Stimulated activated CD8-positive, alpha-beta memory T cell treated with anti-CD3 and anti-CD28 coated beads, Interleukin-12 subunit alpha, Interleukin-12 subunit beta, amount 100 ng/mL, for 24 hours (primary cell): ENCODE results near the gene MYL1.

Source experiments
- DNase-seq: peaks from one replicate; pipeline ENCODE4 v3.0.0-alpha.2; 2020; ENCODE audit errors: extremely low read depth

MYL1 gene

GRCh38 chr2:210267698-210268097 is 47.3 kb downstream of the MYL1 start:
- DNase-seq: no peak

GRCh38 chr2:210264282-210264681 is 50.7 kb downstream of the MYL1 start:
- DNase-seq: no peak

DNA sequence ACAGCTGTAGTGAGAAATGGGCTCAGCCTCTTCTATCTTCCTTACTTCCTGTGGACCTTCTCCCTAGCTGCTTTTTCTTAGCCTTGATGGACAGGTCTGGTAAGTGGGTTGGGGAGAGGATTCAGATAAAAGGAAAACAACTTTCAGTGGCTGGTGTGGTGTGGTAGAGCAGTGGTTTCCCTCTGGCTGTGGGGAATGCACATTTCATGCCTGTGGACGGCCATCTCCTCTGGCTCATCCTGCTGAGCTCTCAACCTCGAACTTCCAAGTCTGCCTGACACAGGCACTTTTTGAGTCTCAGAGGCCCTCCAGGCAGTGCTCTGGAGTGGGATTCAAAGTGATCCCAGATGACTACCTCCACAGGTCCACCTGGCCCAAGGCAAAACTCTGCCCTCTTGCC is 51.1 kb downstream of the MYL1 start:
- DNase-seq: no peak

GRCh38 chr2:210262036-210262435 is 52.9 kb downstream of the MYL1 start:
- DNase-seq: no peak

DNA sequence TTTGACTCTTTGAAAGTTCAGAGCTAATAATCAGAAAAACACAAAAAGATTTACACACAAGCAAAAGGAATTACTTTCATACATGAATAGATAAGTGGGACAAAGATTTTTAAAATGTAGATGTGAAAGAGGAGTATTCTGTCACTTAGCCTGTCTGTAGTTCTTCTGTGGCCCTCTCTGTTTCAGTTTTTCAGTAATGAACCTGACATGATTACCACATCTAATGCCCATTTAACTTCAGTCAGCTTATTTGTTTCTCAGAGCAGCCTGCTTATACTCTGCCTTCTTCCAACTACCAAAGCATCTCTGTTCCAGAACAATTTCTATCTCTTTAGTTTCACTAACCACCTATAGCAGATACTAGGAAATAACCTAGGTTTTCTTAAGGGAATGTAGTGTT is 55.3 kb downstream of the MYL1 start:
- no peak for DNase-seq

DNA sequence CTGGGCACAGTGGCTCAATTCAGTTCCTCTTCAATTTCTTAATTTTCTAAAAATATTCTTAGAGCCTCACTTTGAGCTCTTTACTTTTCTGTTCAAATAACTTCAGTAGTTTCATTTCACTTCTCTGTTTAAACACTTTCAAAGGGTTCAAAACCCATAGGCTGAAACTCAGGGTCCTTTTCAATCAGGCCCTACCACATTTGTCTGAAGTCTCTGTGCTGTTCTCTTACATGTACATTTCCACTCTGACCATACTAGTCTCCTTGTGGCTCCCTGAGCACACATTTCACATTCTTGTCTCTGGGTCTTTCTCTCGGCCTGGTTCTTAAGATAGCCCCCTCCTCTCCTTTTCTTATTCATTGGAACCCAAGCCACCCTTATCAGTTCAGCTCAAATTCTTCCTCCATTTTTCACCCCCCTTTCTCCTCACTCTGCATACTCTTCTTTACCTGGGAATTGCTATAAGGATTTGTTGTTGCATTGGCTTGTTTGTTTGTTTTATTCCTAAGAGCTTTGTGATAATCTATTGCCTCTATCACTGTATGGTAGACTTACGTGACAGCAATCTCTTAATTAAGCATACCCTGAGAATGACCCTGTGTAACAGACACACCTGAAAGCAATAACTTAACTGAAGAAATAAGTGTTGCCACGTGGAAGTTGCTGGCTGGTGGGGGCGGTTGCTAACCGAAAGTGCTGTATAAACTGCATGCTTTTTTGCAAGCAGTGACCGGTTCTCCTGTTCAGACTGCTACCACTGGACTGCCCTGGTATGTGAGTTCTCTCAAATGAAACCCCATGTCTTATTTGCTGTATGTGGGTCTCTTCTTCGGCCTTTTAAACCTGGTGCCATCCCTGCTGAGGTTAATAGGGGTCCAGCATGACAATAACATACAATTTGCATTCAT is 62.0 kb downstream of the MYL1 start:
- no peak for DNase-seq

DNA sequence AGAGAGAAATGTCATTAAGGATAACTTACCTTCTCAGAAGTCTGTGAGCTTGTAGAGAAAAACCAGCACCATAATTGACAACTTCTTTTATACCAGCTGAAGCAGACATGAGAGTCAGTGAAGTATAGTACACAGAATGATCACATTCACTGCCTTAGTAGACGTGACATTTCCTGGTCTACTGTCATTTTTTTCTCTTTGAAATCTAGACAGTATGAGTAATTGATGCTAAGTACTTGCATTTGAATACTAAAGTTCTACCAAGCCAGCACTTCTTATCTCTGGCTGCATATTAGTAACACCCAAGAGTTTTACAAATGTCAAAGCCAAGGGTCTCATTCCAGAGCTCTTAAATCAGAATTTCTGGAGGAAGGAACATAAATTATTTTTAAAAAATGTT is 64.4 kb downstream of the MYL1 start:
- no peak for DNase-seq
